ENCODE results near the gene CCDC152.
"Not testable (repeated sequence)": the region's sequence is repeated elsewhere in the genome, so short reads cannot be mapped to it uniquely, and the experiment has no call there.

CCDC152 gene

DNA sequence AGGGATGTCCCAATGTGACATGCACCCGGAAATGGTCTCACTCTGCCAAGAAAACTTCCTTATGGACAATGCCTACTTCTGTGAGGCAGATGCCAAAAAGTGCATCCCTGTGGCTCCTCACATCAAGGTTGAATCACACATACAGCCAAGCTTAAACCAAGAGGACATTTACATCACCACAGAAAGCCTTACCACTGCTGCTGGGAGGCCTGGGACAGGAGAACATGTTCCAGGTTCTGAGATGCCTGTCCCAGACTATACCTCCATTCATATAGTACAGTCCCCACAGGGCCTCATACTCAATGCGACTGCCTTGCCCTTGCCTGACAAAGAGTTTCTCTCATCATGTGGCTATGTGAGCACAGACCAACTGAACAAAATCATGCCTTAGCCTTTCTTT lies 37.6 kb upstream of the CCDC152 start:
- H3K4me3 ChIP-seq (replicated peaks; ENCODE audit: insufficient read depth, low read length): no peak overlapping the region
- H3K27ac ChIP-seq (replicated peaks): no peak overlapping the region
- no peak for TF ChIP-seq GABPA (IDR thresholded peaks at IDR 0.05; ENCODE audit: low read depth)
- no peak for TF ChIP-seq SPI1 (IDR thresholded peaks at IDR 0.05; ENCODE audit: borderline replicate concordance, low read depth)
- no peak for TF ChIP-seq POLR2AphosphoS5 (IDR thresholded peaks at IDR 0.05; ENCODE audit: low read depth)
- TF ChIP-seq, protein P1, sequence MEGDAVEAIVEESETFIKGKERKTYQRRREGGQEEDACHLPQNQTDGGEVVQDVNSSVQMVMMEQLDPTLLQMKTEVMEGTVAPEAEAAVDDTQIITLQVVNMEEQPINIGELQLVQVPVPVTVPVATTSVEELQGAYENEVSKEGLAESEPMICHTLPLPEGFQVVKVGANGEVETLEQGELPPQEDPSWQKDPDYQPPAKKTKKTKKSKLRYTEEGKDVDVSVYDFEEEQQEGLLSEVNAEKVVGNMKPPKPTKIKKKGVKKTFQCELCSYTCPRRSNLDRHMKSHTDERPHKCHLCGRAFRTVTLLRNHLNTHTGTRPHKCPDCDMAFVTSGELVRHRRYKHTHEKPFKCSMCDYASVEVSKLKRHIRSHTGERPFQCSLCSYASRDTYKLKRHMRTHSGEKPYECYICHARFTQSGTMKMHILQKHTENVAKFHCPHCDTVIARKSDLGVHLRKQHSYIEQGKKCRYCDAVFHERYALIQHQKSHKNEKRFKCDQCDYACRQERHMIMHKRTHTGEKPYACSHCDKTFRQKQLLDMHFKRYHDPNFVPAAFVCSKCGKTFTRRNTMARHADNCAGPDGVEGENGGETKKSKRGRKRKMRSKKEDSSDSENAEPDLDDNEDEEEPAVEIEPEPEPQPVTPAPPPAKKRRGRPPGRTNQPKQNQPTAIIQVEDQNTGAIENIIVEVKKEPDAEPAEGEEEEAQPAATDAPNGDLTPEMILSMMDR (IDR thresholded peaks at IDR 0.05; ENCODE audit: insufficient read depth, low read length): no peak
- TF ChIP-seq, protein P2, sequence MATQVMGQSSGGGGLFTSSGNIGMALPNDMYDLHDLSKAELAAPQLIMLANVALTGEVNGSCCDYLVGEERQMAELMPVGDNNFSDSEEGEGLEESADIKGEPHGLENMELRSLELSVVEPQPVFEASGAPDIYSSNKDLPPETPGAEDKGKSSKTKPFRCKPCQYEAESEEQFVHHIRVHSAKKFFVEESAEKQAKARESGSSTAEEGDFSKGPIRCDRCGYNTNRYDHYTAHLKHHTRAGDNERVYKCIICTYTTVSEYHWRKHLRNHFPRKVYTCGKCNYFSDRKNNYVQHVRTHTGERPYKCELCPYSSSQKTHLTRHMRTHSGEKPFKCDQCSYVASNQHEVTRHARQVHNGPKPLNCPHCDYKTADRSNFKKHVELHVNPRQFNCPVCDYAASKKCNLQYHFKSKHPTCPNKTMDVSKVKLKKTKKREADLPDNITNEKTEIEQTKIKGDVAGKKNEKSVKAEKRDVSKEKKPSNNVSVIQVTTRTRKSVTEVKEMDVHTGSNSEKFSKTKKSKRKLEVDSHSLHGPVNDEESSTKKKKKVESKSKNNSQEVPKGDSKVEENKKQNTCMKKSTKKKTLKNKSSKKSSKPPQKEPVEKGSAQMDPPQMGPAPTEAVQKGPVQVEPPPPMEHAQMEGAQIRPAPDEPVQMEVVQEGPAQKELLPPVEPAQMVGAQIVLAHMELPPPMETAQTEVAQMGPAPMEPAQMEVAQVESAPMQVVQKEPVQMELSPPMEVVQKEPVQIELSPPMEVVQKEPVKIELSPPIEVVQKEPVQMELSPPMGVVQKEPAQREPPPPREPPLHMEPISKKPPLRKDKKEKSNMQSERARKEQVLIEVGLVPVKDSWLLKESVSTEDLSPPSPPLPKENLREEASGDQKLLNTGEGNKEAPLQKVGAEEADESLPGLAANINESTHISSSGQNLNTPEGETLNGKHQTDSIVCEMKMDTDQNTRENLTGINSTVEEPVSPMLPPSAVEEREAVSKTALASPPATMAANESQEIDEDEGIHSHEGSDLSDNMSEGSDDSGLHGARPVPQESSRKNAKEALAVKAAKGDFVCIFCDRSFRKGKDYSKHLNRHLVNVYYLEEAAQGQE (IDR thresholded peaks at IDR 0.05; ENCODE audit: insufficient replicate concordance, low read depth): no peak
- H3K27me3 ChIP-seq (ENCODE audit: insufficient read depth, poor library complexity, severe bottlenecking): no peaks in the 10 kb centered on the region
- DNase-seq (ENCODE audit: low read depth in 1 of 2, low spot score in 1 of 2): no peak

DNA sequence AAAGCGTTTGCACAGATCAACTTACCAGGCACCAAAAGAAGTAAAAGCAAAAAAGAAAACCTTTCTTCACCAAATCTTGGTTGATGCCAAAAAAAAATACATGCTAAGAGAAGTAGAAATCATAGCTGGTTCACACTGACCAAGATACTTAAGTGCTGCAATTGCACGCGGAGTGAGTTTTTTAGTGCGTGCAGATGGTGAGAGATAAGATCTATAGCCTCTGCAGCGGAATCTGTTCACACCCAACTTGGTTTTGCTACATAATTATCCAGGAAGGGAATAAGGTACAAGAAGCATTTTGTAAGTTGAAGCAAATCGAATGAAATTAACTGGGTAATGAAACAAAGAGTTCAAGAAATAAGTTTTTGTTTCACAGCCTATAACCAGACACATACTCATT lies 36.4 kb upstream of the CCDC152 start:
- Histone ChIP-seq H3K27ac (replicated peaks) (no peak overlapping the region), H3K4me3 (replicated peaks; ENCODE audit: insufficient read depth, low read length) (no peak overlapping the region), H3K27me3 (ENCODE audit: insufficient read depth, poor library complexity, severe bottlenecking) (no peaks in the 10 kb centered on the region)
- TF ChIP-seq, protein P1 (IDR thresholded peaks at IDR 0.05; ENCODE audit: insufficient read depth, low read length): no peak
- DNase-seq (ENCODE audit: low read depth in 1 of 2, low spot score in 1 of 2): no peak

DNA sequence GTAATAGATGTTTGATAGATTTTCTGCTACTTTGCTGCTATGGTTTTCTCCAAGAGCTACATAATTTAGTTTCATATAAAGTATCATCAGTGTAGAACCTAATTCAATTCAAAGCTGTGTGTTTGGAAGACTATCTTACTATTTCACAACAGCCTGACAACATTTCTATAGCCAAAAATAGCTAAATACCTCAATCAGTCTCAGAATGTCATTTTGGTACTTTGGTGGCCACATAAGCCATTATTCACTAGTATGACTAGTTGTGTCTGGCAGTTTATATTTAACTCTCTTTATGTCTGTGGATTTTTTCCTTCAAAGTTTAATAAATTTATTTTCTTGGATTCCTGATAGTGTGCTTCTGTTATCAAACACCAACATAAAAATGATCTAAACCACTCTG lies 35.1 kb upstream of the CCDC152 start:
- H3K27me3 ChIP-seq (ENCODE audit: insufficient read depth, poor library complexity, severe bottlenecking): no peaks in the 10 kb centered on the region
- no peak for DNase-seq (ENCODE audit: low read depth in 1 of 2, low spot score in 1 of 2)
- TF ChIP-seq POLR2AphosphoS5 (IDR thresholded peaks at IDR 0.05; ENCODE audit: low read depth): no peak
- TF ChIP-seq, protein P1 (IDR thresholded peaks at IDR 0.05; ENCODE audit: insufficient read depth, low read length): no peak
- TF ChIP-seq, protein P2 (IDR thresholded peaks at IDR 0.05; ENCODE audit: insufficient replicate concordance, low read depth): no peak
- no peak for TF ChIP-seq GABPA (IDR thresholded peaks at IDR 0.05; ENCODE audit: low read depth)
- no peak for TF ChIP-seq SPI1 (IDR thresholded peaks at IDR 0.05; ENCODE audit: borderline replicate concordance, low read depth)
- no peak overlapping the region for H3K27ac ChIP-seq (replicated peaks)
- H3K4me3 ChIP-seq (replicated peaks; ENCODE audit: insufficient read depth, low read length): no peak overlapping the region

DNA sequence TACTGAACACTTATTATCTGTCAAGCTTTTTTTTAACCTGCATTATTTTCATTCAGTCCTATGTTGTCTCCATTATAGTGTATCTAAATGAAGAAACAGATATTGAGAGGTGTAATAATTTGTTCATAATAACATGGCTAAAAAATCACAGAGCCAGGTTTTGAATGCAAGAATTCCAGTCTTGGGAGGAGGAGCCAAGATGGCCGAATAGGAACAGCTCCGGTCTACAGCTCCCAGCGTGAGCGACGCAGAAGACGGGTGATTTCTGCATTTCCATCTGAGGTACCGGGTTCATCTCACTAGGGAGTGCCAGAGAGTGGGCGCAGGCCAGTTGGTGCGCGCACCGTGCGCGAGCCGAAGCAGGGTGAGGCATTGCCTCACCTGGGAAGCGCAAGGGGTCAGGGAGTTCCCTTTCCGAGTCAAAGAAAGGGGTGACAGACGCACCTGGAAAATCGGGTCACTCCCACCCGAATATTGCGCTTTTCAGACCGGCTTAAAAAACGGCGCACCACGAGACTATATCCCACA lies 22.0 kb upstream of the CCDC152 start:
- not testable (repeated sequence) for H3K4me3 ChIP-seq (replicated peaks; ENCODE audit: insufficient read depth, low read length); H3K27ac ChIP-seq (replicated peaks); DNase-seq (ENCODE audit: low read depth in 1 of 2, low spot score in 1 of 2); H3K27me3 ChIP-seq (ENCODE audit: insufficient read depth, poor library complexity, severe bottlenecking)

All from HL-60 (cell line).